WI38 (cell line): ENCODE data around the gene PLD5.

Experiments
- H3K4me3 ChIP-seq: 2 replicates; pipeline ENCODE4 v1.5.1; 2011; ENCODE audit warnings: low read depth, mild to moderate bottlenecking, control low read depth, low read length
- TF ChIP-seq, protein P1 (sequence below): IDR thresholded peaks from 2 replicates; pipeline ENCODE4 v1.5.1; 2012; ENCODE audit warnings: low read depth, mild to moderate bottlenecking, control low read depth, low read length

The PLD5 gene

DNA sequence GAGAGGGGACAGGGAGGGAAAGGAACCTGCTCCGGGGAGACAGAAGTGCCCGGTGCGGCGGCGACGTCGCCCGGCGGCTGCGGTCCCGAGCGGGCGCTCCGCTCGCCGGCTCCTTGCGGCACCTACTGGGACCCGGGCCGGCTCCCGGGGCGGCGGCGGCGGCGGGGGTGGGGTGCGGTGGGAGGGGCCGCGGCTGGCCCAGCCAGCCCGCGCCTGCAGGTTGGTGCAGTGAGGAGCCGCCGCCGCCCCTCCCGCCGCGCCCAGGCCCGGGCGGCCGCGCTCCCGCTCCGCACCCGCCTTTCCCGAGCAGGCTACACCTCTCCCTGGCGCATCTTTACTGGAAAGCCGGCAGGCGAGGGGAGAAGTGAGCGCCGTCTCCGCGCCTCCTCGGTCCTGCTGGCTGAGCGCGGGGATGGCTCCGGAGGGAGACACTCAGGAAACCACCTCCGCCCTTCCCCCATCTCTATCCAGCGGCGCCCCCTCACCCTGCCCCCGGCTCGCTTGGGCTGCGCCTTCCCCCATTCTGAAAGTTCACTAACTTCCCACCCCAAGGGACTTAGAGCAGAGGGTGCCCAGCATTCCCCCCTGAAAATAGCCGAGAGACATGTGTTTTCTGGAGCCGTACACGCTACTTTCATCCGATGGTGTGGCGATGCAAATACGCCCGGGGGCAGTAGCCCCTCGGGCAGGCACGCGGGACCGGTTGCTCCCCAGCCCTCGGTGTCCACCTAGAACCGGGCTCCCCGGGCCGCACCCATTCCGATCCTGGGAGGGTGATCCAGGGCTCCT is at the start of gene PLD5:
Gene PLD5 (minus strand): TSS at position 127 of the 789 bp plus-strand sequence.
- TF ChIP-seq, protein P1, sequence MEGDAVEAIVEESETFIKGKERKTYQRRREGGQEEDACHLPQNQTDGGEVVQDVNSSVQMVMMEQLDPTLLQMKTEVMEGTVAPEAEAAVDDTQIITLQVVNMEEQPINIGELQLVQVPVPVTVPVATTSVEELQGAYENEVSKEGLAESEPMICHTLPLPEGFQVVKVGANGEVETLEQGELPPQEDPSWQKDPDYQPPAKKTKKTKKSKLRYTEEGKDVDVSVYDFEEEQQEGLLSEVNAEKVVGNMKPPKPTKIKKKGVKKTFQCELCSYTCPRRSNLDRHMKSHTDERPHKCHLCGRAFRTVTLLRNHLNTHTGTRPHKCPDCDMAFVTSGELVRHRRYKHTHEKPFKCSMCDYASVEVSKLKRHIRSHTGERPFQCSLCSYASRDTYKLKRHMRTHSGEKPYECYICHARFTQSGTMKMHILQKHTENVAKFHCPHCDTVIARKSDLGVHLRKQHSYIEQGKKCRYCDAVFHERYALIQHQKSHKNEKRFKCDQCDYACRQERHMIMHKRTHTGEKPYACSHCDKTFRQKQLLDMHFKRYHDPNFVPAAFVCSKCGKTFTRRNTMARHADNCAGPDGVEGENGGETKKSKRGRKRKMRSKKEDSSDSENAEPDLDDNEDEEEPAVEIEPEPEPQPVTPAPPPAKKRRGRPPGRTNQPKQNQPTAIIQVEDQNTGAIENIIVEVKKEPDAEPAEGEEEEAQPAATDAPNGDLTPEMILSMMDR = no peak
- 0 out of 2 replicates have a peak within 1 kb of the TSS, but pooled peaks have one; percentile 21 for H3K4me3 ChIP-seq

DNA sequence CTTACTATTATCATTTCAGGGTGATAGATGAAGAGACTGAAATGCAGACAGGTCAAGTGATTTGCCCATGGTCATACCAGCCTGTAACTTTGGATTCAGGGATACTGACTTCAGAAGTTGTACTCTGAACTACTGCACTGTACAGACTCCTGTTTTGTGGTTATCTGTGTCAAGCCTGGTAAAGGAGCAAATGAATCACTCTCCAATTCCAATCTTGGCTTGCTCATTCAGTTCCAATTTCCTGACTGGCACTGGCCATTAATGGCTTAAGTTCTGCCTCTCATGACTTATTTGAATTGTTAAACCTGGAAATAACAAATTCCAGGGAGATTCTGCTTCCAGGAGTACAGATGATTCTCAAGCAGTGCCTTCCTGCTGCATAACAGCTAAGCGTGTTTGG is 45.4 kb upstream of the PLD5 start:
- no peak overlapping the region for H3K4me3 ChIP-seq
- TF ChIP-seq, protein P1 = no peak

DNA sequence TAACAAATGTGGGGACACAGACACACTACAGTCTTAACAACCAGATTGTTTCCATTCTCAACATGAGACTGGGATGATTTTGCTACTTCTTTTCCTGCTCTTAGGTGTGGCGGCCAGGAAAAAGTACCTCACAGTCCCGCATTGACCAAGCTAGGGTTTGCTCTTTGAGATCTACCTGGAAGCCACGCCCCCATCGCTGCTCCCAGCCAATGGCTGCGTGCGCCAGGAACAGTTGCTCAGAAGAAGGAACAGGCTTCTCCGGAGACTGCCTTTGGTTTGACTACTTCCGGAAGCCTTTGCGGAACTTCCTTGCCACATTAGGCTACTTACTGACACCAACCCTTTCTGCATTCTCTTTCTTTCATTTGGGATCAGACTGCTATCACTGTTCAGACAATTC is 44.2 kb upstream of the PLD5 start:
- no peak overlapping the region for H3K4me3 ChIP-seq
- TF ChIP-seq, protein P1 = no peak

DNA sequence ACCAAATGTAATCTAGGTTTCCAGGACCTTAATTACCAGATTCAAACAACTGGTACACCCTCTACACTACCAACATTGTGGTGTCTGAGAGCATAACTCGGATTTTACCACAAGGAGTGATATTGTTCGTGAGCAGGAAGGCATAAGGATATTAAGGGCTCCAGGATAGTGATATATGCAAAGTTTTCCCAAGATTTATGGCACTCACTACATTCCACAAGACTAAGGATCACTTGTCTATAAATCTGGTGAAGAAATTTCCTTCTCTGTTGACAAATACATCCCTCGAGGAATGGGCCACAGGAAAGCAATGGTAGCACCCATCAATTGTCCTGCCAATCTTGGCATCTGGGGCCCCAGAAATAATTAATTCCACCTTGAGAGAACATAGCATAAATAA is 43.1 kb upstream of the PLD5 start:
- TF ChIP-seq, protein P1 = no peak
- no peak overlapping the region for H3K4me3 ChIP-seq

DNA sequence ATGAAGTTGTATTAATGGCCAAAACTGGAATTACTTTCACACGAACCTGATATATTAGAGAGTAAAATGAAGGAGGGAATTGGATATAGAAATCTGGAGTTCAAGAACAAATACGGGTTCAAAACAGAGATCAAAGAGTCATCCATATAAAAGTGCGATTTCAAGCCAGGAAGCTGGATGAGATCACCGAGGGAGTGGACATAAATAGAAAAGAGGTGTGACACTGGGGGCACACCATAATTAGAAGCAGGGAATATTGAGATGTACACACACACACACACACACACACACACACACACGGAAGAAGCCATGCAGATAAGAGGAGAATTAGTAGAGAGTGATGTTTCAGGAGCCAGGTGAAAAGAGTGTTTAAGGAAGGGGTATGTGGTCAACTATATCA is 32.3 kb upstream of the PLD5 start:
- TF ChIP-seq, protein P1 = no peak
- no peak overlapping the region for H3K4me3 ChIP-seq

DNA sequence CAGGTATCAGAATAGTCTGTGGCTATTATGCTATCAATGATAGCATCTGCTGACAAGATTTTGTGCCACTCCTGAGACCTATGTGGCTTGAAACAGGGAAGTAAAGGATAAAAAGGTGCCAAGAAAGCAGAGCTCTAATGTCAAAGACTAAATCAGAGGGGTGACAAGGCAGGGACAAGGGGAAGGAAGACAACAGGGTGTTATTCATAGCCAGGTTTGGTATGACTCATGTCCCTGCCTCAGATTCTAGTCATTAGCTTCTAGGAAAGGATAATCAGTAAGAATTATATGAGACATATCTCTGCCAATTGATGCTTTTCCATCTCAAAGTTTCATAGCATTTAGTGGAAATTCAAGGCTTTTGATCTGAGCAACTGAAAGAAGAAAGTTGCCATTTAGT is 31.8 kb upstream of the PLD5 start:
- TF ChIP-seq, protein P1 = no peak
- no peak overlapping the region for H3K4me3 ChIP-seq

DNA sequence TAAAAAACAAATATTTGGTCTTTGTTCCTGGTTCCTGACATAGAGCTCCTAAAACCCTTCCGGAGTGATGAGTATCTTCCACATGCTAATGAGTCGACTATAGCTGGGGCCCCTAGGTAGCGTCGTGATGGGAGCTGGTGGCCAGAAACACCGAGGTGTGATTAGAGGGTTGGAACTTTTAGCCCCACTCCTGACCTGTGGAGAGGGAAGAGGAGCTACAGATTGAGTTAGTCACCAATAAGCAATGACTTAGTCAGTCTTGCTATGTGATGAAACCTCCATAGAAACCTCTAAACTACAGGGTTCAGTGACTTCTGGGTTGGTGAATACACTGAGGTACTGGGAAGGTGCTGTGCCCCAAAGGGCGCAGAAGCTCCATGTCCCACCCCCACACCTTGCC is 30.1 kb upstream of the PLD5 start:
- H3K4me3 ChIP-seq = no peak overlapping the region
- TF ChIP-seq, protein P1 = no peak
